ENCODE data around the gene STRN3. TPM values are rescaled to one million over a fixed set of nuclear protein-coding genes. Genes with fewer than 3 reads are reported as not detected.

Gene STRN3
- total and polyA plus RNA-seq, 2 of the 4 experiments (the other 2 are of a cell fraction): 10.8 to 78.7 TPM

DNA sequence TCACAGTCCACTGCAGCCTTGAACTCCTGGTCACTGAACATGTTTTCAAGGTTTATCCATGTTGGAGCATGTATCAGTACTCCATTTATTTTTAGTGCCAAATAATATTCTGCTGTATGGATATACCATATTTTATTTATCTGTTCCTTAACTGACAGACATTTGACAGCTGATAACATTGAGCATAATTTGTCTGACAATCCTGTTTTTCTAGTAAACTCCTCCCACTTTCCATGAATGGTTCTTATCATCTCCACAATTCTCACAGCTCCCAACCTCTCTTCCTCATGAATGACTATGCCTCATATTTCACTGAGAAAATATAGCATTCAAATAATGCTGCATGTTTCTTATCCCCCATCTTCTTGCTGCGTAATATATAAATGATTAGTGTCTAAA lies 118.5 kb downstream of the STRN3 start:
- in situ Hi-C loops (cut with MboI; ENCODE audit: low sequenced_read_pairs): loop anchor here (10.0 kb wide), 1 partner anchor 253 kb away; no protein-coding TSS in a partner anchor
- CTCF ChIA-PET: interaction anchor here (1.3 kb wide), 1 partner anchor 18 kb away, joined by 3 read pairs; no protein-coding TSS in a partner anchor

More for the DNA sequence above, 118.5 kb downstream of the STRN3 start:
- Histone ChIP-seq H3K4me3 (ENCODE audit: insufficient read depth, low read depth, low read length) (no peak overlapping the region), H3K27ac (ENCODE audit: insufficient read depth, low read length) (no peak overlapping the region), H2AFZ (replicated peaks; ENCODE audit: low read length, poor library complexity) (no peak overlapping the region), H4K8ac (ENCODE audit: low read depth in 2 of 2, low read length in 2 of 2) (no peak overlapping the region), H3K18ac (ENCODE audit: low read depth, low read length) (no peak overlapping the region), H3K56ac (ENCODE audit: extremely low read depth, insufficient read depth, low read length) (no peak overlapping the region), H3K4me1 (ENCODE audit: control insufficient read depth, insufficient read depth, low read length) (no peaks in the 10 kb centered on the region), H4K91ac (ENCODE audit: insufficient read depth, low read depth, low read length) (no peak overlapping the region), H4K20me1 (ENCODE audit: insufficient read depth, low read length) (no peaks in the 10 kb centered on the region; the same call in 1 of the 2 replicates), H2BK120ac (ENCODE audit: low read depth, low read length) (no peak overlapping the region), H3K9me1 (ENCODE audit: insufficient read depth, low read length) (no peaks in the 10 kb centered on the region; the same call in 1 of the 2 replicates), H3K23ac (ENCODE audit: low read depth, low read length) (no peak overlapping the region), H3K79me1 (ENCODE audit: low read depth in 1 of 2, low read length in 2 of 2) (peaks cover 14 to 29% of the 10 kb centered on the region in 2 experiments; a peak in 3 of 4 replicates), H3K9ac (ENCODE audit: low read depth, low read length) (no peak overlapping the region), H2BK15ac (ENCODE audit: low read depth, low read length) (no peak overlapping the region), H3K27me3 (ENCODE audit: control insufficient read depth, insufficient read depth, low read length) (no peaks in the 10 kb centered on the region), H2BK20ac (ENCODE audit: low read depth, low read length) (no peak overlapping the region), H3K36me3 (ENCODE audit: control insufficient read depth, insufficient read depth, low read length) (peaks cover 23% of the 10 kb centered on the region), H3K9me3 (ENCODE audit: control insufficient read depth, insufficient read depth, low read length) (no peaks in the 10 kb centered on the region), H3K4ac (ENCODE audit: low read depth, low read length) (no peak overlapping the region), H2AK5ac (ENCODE audit: low read depth, low read length) (no peak overlapping the region), H2AK9ac (replicated peaks; ENCODE audit: low read depth, low read length, poor library complexity) (no peak overlapping the region), H4K5ac (ENCODE audit: low read depth, low read length) (no peak overlapping the region), H3K14ac (replicated peaks; ENCODE audit: low read depth, low read length) (no peak overlapping the region), H3K4me2 (ENCODE audit: low read depth, low read length) (no peak overlapping the region), H2BK5ac (ENCODE audit: low read depth, low read length, poor library complexity, severe bottlenecking) (no peak overlapping the region)
- ATAC-seq (ENCODE audit: low read depth): no peak; the same call in 1 of the 2 replicates
- no TSS peak for BruUV-seq (replicated peaks)
- no peak for TF ChIP-seq FOS (IDR thresholded peaks at IDR 0.05; ENCODE audit: low read depth, low read length)
- no peak for TF ChIP-seq MAFK (IDR thresholded peaks at IDR 0.05; ENCODE audit: low read depth, low read length)
- no peak for TF ChIP-seq RAD21 (IDR thresholded peaks at IDR 0.05; ENCODE audit: low read length)
- TF ChIP-seq, protein P1, sequence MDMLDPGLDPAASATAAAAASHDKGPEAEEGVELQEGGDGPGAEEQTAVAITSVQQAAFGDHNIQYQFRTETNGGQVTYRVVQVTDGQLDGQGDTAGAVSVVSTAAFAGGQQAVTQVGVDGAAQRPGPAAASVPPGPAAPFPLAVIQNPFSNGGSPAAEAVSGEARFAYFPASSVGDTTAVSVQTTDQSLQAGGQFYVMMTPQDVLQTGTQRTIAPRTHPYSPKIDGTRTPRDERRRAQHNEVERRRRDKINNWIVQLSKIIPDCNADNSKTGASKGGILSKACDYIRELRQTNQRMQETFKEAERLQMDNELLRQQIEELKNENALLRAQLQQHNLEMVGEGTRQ (IDR thresholded peaks at IDR 0.05; ENCODE audit: low read depth, low read length): no peak
- no peak for TF ChIP-seq RCOR1 (IDR thresholded peaks at IDR 0.05; ENCODE audit: insufficient replicate concordance, low read length)
- TF ChIP-seq POLR2A (IDR thresholded peaks at IDR 0.05; ENCODE audit: low read depth, low read length): no peak
- POLR2A ChIA-PET (ENCODE audit: unreplicated experiment): no interaction called here
- DNase-seq: no peak
- WGBS, 2 experiments (ENCODE audit: extremely low coverage in 2 of 2, insufficient read length in 1 of 2): no CpG with 5 or more reads among the region's 1 CpG
- dilution Hi-C loops (cut with HindIII; ENCODE audit: low sequenced_read_pairs, unreplicated experiment) (no loop called here), intact Hi-C loops (cut with micrococcal nuclease) (loop anchor here (2.0 kb wide), 1 partner anchor 251 kb away; no protein-coding TSS in a partner anchor)

Measured in IMR-90 (cell line).